ENCODE results near the gene ADGRL3.

DNA sequence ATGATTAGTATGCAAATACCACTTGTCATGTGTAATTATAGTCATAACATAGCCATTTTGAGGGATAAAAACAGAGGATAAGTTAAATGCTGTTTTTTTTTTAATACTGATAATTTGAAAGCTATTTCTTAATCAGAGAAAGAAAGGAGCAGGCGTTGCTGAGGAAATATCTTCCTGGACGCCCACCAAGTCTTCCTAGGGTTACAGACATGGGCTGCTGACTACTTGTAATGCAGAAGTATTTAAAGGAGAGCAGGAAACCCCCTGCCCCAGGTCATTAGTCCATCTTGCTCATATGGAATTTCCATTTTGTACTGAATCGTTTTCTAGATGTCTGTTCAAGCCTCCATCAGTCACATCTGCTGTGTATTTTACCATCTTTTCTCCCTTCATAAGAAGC, 176.2 kb downstream of the ADGRL3 start:
- TF ChIP-seq, protein P1, sequence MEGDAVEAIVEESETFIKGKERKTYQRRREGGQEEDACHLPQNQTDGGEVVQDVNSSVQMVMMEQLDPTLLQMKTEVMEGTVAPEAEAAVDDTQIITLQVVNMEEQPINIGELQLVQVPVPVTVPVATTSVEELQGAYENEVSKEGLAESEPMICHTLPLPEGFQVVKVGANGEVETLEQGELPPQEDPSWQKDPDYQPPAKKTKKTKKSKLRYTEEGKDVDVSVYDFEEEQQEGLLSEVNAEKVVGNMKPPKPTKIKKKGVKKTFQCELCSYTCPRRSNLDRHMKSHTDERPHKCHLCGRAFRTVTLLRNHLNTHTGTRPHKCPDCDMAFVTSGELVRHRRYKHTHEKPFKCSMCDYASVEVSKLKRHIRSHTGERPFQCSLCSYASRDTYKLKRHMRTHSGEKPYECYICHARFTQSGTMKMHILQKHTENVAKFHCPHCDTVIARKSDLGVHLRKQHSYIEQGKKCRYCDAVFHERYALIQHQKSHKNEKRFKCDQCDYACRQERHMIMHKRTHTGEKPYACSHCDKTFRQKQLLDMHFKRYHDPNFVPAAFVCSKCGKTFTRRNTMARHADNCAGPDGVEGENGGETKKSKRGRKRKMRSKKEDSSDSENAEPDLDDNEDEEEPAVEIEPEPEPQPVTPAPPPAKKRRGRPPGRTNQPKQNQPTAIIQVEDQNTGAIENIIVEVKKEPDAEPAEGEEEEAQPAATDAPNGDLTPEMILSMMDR (IDR thresholded peaks at IDR 0.05; ENCODE audit: low read depth, low read length) = no peak
- TF ChIP-seq EZH2phosphoT487 (IDR thresholded peaks at IDR 0.05; ENCODE audit: low read depth) = no peak

Measured in OCI-LY3 (cell line).